Globus pallidus (tissue), 1 donor: Measurements from ENCODE around the gene SVIL.
"Not testable (repeated sequence)": the region's sequence is repeated elsewhere in the genome, so short reads cannot be mapped to it uniquely, and the experiment has no call there.

Experiments
- DNase-seq: peaks from one replicate; pipeline ENCODE4 v3.0.0-alpha.2; 2015; ENCODE audit warnings: low spot score

SVIL gene

GRCh38 chr10:29540016-29540415 lies 94.8 kb downstream of the SVIL start:
- no peak for DNase-seq

DNA sequence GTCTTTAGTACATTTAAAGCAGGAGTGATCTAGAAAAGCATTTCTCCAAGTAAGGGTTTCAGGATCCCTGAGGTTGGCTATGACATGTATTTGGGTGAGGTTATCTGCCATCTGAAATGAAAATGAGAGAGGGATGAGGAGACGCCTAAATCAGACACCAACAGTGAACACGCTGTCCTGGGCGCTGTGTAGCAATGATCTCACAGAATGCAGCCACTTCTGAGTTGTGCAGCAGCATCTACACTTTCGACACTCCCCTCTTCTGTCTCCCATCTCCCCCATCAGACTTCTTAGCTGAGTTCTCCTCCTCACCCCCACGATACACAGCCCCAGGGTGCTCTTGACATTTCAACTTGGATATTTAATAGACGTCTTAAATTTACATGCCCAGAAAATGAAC lies 95.4 kb downstream of the SVIL start:
- DNase-seq: no peak

DNA sequence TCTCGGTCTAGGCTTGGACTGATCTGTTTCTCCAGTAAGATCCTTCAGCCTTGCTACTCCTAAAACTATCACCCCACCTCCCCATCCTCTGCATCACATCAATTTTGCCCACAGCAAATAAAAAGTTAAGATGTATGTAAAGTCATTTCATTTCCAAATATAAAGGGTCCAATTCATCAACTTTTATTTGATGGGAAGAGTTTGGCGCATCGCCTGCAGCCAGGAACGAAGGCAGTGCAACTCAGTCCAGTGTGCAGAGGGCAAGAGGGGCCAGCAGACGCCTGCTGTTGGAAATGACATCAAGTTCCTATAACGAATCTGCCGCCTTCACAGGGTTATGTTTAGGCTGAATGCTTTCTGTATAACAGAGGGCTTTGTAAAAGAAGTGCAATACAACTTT lies 97.0 kb downstream of the SVIL start:
- no peak for DNase-seq

DNA sequence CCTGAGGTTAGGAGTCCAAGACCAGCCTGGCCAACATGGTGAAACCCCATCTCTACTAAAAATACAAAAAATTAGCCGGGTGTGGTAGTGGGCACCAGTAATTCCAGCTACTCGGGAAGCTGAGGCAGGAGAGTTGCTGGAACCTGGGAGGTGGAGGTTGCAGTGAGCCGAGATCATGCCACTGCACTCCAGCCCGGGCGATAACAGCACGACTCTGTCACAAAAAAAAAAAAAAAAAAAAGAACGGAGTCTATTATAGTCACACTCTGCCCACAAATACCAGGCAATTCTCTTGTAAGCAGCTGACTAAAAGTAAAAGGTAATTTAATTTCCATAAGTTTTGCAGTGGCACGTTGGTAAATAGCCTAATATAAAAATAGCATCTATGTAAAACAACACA lies 98.1 kb downstream of the SVIL start:
- not testable (repeated sequence) for DNase-seq

GRCh38 chr10:29535778-29536453 lies 98.9 kb downstream of the SVIL start:
- no peak for DNase-seq

DNA sequence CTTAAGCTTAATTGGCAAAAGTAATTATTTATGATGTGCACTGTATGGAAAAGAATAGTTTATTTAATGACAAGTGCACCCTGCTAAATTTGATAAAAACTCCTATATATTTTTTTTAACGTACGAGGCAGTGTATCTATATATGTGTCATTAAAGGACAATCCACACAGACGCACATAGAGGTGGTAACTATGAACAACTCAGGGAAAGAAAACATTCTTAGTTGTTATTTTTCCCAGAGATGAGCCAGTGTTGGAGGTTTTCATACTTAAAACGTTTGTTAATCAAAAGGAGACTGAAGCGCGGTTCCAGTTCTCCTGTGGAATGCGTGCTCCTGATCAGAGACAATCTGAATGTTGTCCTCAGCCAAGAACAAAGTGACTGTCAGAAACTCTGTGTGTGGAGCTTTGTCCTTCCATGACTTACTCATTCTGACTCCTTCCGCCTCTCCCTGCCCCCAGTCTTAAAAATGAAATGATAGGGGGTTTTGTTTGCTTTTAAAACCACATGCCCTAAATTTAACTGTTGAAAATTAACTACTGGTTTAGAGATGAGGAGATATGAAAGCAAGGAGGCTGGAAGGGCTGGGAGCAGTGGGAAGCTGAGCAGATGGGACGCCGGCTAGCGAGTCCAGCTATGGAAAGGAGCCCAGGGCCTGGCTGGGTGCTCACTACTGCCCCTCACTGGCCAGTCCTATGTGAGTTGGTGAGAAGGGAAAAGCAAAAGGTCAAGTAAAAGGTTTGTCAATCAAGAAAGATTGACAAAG lies 99.6 kb downstream of the SVIL start:
- DNase-seq: peak; percentile 83

GRCh38 chr10:29534590-29534989 lies 100.2 kb downstream of the SVIL start:
- no peak for DNase-seq

- no peak for DNase-seq
Measured at GRCh38 chr10:29533696-29534285, 101.0 kb downstream of the SVIL start.

- DNase-seq: no peak
Measured at GRCh38 chr10:29533046-29533445, 101.7 kb downstream of the SVIL start.

GRCh38 chr10:29532256-29532878 lies 102.4 kb downstream of the SVIL start:
- DNase-seq: no peak

GRCh38 chr10:29530112-29530976 lies 104.4 kb downstream of the SVIL start:
- no peak for DNase-seq

GRCh38 chr10:29529146-29529545 lies 105.6 kb downstream of the SVIL start:
- DNase-seq: no peak

DNA sequence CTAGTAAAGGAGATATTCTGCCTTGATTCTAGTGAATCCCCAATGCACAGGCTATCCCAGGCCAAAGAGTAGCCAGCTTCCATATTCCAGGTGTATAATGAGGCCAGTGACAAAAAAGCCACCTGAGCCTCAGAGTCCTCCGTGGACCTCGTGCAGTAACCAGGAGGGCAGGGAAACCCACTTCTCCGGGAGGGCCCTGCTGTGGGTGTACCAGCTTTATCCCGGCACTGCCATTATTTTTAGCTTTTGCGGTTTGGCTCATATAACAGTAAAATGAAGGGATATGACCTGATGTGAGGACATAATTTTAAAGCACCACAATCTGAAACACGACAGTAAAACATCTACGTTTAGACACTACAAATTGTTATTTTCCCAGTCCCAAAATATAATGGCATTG lies 109.0 kb downstream of the SVIL start:
- DNase-seq: no peak

GRCh38 chr10:29524720-29525119 lies 110.1 kb downstream of the SVIL start:
- DNase-seq: no peak

DNA sequence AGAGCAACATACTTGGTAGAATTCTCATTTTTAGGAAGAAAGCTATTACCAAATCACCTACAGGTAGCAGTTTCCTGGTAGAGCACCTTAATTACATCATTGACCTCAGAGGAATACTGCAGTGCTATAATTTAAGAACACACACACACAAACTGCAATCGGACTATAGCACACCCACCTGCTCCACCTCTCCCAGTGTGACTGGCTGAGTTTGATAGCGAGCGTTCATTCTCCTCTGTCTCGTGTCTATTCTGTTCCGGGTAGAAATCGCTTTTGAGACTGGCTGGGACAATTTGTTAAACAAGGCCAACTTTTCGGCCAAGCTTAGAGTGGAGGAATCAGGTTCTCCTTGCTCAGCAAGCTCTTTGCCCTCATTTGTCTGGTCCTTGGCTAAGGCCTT lies 110.5 kb downstream of the SVIL start:
- DNase-seq: no peak

DNA sequence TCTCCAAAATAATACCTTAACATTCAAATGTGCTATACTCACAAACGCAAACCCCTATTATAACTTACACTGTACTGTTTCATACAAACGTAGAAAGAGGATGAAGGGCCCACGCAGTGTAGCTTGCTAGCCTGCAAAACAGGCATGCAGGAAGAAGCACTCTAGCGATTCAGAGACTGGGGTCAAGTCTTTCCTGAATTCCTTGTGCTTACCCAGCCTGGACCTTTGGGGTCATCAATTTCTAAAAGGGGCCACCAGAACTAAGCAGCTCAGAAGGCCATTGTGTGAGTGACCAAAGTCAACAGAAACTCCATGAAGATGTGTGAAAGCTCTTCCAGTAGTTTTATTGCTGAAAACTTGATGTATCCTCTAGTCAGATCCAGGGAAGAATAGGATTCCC lies 111.9 kb downstream of the SVIL start:
- no peak for DNase-seq

- DNase-seq: no peak
Measured at GRCh38 chr10:29522061-29522855, 112.5 kb downstream of the SVIL start.

DNA sequence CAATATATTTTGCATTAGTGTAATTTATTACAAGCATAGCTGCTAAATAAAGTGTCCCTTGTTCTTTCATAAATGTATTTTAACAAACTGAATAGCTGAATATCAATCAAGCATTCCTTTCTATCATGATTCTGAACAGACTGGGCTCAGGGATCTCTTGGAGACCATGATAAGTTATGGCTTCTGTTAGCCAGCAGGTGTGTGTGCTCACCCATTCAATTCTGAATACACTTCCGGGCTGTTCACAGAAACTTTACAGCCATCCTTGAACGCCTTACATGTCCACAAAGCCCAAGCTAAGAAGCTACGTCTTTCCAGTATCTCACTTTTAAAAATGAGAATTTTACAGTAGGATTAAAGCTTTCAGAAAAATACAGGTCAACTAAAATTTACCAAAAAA lies 115.1 kb downstream of the SVIL start:
- no peak for DNase-seq

DNA sequence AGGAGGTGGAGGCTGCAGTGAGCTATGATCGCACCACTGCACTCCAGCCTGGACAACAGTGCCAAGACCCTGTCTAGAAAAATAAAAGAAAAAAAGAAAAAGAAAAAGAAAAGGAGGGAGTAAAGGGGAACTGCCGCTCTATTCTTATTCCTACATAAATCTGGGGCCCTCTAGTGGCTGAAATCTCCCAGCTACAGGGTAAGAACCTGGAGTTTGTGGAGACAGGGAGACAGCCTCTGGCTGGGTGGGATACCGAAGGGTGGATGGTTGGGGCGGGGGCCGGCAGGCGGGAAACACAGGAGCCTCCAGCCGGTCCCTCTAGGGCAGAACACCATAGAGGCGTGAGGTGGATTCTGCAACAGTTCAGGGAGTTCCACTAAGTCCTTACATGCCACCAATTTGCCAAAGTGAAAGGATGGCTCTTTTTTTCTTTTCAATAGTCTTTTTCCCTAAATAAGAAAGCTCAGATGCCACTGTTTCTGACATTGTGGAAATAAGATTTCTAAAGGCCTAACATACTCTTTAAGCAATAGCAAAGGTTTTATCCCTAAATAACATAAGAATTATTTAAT lies 117.3 kb downstream of the SVIL start:
- peak; percentile 29 for DNase-seq

DNA sequence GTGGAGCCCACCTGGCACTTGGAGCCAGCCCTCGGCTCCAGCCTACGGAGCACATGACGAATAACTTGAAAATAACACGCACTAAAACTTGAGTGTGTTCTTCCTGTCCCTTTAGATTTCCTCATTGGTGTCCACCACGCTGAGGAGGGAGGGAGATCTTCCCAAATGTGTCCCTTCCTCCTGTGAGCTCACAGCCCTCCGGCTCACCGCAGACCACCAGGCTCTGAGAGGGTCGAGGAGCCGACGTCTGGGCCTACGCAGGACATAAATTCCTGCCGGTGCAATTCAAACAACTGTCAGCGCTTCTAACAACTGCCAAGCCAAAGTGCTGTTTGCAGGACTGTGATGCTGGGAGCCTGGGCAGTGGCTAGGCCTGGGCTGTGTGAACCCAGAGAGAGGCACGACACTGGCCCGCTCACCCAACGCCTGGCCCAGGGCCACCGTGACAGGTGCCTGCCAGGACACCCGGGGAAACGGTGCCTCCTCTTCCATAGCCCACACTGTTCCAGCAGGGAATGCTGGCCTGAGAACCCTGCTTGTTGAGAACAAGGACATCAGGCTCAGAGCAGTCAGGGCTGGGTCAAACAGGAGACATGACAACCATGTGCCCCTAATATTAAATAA lies 118.3 kb downstream of the SVIL start:
- DNase-seq: not testable (repeated sequence)
